AG08395 (cell line): ENCODE data around the gene PRG2.
"Not testable (repeated sequence)": the region's sequence is repeated elsewhere in the genome, so short reads cannot be mapped to it uniquely, and the experiment has no call there.

Experiments used
- DNase-seq: peaks from one replicate; pipeline ENCODE4 v3.0.0; 2012; ENCODE audit warnings: mixed read lengths, low spot score

PRG2 gene

DNA sequence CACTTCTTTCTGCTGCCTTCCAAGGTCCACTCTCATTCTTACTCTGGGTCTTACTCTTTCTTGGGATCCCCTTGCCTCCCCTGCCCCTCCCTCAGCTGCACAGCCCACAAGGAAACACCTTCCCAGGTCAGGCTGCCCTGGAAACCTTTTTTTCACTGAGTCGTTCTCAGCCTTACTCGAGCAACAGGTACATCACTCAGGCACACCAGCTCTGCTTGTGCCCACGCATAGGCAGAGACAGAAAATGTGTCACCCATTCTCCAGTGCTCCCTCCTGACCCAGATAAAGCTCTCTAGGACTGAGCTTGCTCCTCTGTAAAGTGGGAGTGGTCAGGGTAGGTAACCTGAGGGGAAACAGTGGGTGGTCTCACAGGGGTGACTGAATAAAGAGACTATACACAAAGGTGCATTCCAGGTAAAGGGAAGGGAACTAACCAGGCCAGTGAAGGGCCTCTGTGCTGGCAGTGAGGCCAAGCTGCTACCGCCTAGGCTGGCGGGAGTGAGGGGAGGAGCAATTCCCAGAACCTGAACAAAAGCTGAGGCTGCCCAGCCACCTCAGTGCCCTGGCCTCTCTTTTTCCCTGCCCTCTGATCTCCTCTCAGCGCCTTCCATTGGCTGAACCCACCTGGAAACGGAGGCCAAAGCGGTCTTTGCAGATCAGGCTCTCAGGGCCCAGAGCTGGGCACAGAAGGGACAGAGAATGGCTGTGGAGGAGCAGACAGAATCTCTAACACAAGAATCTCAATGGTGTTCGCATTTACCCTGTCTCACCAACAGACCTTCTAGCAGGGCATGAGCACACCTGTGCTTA is 25.4 kb downstream of the PRG2 start:
- no peak for DNase-seq

DNA sequence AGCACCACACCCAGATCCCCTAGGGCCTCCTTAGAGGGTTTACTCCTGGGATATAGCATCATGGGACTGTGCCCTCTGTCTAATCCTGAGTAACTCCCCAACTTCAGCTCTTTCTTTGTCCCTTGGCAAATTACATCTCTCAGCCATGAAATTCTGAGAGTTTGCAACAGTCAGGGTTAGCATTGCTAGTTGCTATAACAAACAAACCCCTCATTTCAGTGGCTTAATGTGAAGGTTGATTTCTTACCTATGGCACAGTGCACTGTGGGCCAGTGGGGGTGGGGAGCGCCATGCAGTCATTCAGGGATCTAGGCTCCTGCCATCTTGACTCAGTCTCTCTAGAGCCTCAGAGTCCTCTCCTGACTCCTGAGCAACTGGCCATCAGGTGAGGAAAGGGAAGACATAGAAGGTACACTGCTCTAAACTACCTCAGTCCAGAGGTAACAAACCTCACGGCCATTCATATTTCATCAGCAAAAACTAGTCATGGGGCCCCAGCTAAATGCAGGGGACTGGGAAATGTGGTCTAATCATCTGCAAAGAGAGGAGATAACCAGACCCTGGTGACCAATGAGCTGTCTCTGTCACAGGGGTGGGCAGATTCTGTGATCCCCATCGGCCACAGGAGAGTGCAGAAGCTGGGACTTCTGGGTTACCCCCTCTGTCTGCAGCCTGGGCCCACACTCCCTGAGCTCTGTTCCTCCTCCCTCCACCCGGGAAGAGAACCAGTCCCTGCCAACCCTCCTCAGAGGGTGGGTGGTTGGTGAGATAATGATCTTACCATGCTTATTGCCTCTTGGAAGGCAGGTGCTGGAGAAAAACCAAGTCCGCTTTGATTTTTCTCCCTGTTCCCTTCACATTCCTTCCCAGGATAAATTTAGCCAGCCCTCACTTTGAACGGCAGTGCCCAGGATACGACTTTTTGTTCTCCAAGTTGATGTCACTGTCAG is 27.0 kb downstream of the PRG2 start:
- DNase-seq: no peak

GRCh38 chr11:57361926-57362325 is 28.5 kb downstream of the PRG2 start:
- no peak for DNase-seq

DNA sequence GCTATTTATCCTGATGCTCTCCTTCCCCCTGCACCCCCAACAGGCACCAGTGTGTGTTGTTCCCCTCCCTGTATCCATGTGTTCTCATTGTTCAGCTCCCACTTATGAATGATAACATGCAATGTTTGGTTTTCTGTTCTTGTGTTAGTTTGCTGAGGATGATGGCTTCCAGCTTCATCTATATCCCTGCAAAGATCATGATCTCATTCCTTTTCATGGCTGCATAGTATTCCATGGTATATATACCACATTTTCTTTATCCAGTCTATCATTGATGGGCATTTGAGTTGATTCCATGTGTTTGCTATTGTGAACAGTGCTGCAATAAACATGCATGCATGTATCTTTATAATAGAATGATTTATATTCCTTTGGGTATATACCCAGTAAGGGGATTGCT is 29.0 kb downstream of the PRG2 start:
- DNase-seq: not testable (repeated sequence)

- no peak for DNase-seq
Measured at GRCh38 chr11:57360991-57361390, 29.5 kb downstream of the PRG2 start.

DNA sequence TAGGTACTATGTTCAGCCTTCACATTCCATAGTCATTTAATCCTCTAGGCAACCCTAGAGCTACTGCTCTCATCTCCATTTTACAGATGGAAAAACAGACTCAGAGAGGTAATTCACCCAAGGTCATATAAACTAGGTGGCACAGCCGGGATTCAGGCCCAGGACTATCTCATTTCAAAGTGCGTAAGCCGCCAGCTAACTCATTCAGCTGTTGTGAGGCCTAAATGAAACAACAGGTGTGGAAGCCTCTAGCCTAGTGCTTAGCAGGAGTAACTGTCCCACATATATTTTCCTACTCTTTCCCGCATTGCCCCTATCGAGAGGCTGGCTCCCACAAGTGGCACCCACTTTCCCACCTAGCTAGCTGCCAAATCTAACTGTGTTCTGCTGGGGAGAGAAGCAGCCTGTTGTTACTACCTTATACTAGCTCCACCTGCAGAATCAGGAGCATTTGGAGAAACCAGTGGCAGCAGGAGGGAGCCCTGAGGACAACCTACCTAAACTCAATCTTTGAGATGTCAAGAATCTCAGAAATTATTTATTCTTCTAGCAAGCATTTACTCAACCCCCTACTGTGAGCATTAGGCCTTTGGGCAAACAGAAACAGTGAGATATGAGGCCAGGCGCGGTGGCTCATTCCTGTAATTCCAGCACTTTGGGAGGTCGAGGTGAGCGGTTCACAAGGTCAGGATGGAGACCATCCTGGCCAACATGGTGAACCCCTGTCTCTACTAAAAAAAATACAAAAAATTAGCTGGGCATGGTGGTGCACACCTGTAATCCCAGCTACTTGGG is 30.4 kb downstream of the PRG2 start:
- no peak for DNase-seq

- DNase-seq: no peak
Measured at GRCh38 chr11:57359396-57359795, 31.1 kb downstream of the PRG2 start.

DNA sequence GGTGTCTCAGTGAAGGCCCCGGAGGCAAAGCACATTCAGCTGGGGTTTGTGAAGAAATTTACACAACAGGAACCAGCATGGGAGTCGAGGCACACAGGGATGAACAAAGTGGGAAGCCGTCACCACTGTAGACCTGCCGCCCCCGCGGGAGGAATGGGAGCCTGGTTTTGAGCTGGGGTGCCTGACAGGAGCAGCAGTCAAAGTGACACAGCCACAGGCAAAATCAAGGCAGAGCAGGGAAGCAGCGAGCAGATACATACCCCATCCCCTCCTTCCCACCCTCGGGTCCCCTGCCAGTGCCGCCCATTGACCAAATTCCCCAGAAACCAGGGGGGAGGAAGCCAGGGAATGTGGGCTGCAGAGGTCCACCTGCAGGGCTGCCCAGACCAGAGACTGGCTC is 31.5 kb downstream of the PRG2 start:
- DNase-seq: no peak

- no peak for DNase-seq
Measured at GRCh38 chr11:57358543-57358961, 31.9 kb downstream of the PRG2 start.

DNA sequence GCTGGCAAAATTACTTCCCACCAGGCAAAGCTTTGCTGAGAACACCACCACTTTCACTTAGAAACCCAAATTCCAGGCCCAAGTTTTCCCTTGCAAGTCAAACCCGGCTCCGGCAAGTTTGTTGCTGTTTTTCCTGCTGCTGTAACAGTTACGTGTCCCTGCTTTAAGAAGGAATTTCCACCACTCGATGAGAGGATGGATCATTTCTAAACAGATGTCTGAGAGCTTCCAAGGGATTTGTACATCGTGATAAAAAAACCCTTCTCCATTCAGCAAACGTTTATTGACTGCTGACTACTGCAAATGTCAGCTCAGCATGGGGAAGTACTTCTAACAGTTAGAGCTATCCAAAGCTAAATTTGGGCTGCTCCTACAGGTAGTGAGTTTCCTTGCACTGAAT is 32.6 kb downstream of the PRG2 start:
- DNase-seq: peak; percentile 29

GRCh38 chr11:57357310-57357709 is 33.1 kb downstream of the PRG2 start:
- no peak for DNase-seq

- DNase-seq: no peak
Measured at GRCh38 chr11:57356268-57356667, 34.2 kb downstream of the PRG2 start.

DNA sequence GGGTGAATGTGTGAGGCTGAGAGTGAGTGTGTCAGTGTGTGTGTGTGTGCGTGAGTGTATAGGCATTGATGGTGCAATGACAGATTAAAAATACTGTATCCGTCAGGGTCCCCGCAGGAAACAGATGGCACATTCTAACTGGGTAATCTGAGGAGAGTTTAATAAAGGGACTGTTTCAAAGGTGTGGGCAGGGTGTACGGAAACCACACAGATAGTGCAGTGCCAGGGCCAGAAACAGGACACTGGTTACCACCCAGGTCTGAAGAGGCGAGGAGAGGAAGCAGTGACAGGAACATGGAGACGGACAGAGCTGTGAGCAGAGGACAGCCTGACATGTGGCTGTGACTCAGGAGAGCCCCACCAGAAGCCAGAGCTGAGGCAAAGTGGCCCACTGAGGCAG is 35.8 kb downstream of the PRG2 start:
- no peak for DNase-seq

DNA sequence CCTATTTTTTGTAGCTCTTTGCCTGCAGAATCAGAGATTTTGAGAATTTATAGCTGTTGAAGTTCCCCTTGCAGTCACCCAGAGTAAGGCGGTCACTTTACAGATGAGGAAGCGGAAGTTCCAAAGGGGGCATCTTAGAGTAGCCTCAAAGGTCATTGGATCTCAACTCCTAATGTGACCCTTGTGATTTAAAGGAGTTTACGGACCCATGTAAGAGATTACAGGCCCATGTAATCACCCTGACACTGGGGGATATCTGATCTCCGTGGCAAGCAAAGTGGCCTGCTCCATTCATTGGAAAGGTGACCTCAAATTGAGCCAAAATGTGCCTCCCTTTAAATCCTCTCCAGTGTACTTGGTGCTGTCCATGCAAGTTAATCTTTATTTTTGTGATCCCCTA is 36.6 kb downstream of the PRG2 start:
- no peak for DNase-seq

DNA sequence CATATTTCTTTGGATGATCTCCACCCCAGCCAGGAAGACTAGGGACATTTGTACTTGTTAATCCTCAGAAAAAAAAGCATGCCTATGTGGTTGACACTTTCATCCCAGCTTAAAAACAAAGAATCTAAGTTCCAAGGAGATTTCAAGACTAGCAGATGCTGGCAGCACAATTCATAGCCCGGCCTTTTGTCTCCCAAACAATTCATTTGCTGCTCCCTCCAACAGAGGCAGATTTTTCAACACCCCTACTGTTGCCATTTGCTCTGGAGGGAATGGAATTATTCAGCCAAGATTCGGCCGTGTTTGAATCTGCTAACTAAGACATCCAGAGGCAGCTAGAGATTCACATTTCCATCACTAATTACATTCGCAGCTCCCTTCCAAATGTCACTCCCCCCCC is 37.0 kb downstream of the PRG2 start:
- DNase-seq: no peak

DNA sequence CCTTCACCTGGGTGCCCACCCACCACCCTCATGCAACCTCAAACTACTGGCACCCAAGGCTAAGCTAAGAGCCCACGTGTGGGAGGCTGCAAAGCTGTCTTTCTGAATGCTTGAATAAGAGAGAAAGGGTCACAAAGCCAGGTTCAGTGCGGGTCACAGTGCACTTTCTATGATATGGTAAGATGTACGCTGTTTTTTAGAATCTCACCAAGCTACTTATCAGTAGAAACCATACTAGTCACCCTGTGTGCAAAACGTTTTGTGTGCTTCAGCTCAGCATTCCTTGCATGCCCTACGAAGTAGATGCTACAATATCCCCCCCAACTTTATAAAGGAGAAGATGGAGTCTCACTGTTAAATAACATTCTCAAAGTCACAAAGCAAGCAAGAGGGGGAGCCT is 37.4 kb downstream of the PRG2 start:
- no peak for DNase-seq

DNA sequence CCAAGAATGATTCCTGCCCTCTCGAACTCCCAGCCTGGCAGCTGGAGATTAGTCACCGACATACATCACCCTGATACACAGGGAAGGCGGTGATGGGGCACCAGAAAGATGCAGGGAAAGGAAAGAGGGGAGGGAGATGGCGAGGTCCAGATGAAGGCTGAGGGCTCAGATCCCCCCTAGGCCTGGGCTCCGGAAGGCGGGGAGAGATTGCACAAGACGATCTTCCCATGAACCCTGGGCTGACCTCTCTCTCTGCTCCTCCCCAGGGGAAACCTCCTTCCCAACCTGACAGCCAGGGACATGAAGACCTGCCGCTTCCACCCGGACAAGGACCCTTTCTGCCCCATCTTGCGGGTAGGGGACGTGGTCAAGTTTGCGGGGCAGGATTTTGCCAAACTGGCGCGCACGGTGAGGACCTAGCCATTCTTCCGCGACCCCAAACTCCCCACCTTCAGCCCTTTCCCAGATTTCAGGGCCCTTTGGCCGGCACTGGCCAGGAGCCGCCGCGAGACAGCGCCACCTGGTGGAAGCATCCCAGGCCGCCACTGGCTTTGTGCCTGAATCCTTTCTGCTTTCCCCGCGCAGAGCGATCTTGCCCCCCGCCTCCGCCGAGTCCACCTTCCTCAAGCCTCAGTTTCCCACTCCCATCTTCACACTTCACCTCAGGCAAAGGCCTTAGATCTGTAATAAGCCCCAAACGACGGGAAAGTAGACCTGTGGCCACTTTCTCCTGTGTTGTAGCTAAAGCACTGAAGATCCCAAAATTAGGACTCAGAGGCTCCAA is 40.8 kb downstream of the PRG2 start:
- peak; percentile 65 for DNase-seq

DNA sequence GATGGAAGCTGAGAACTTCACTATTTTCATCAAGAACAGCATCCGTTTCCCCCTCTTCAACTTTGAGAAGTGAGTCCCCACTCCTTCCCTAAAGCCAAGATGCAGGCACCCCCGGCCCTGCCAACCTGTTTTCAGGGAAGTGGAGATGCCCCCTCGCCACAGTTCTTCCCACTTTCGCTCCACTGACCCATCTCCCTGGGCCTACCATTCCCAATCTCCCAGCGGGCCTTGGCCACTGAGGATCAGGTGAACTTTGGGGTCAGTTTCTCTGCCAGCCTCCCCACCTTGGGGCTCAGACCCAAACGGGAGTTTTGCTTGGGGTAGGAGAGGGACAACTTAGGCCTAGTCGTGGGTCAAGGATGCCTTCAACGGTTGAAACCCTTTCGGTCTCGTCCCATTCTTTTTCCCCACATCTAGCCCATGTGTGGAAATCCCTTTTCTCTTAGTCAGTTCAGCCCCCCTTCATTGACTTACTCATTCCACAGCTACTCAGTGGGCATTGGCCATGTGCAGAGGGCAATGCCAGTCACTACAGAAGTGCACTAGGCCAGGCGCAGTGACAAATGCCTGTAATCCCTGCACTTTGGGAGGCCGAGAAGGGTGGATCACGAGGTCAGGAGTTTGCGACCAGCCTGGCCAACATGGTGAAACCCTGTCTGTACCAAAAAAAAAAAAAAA is 41.7 kb downstream of the PRG2 start:
- DNase-seq: no peak

DNA sequence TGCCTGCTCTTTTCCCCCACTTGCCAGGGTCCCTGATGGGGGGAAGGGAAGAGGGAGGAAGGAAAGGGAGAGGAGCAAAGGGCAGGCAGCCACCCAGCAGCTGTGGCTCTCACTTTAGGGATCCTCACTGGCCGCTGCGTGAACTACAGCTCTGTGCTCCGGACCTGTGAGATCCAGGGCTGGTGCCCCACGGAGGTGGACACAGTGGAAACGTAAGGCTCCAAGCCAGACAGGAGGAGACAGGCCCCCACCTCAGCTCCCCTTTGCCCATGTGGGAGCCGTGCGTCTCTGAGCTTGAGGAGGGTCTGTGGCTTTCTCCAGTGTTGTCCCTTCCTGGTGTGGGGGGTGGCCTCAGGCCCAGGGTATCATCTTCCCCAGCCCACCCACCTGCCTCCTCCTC is 42.4 kb downstream of the PRG2 start:
- DNase-seq: no peak

GRCh38 chr11:57347336-57347735 is 43.1 kb downstream of the PRG2 start:
- no peak for DNase-seq
